MG63 (cell line): ENCODE measurements around the gene TRERF1. TPM values are rescaled to one million over a fixed set of nuclear protein-coding genes. Genes with fewer than 3 reads are reported as not detected.

ENCODE experiments used
- DNase-seq: peaks from one replicate; pipeline ENCODE4 v3.0.0-alpha.2; 2020
- H3K27me3 ChIP-seq: fragments of 250-450 bp; sonication (Bioruptor Pico); 2 replicates; pipeline ENCODE4 v1.5.1; 2020; ENCODE audit warnings: mild to moderate bottlenecking, moderate library complexity
- H3K36me3 ChIP-seq: fragments of 250-450 bp; sonication (Bioruptor Pico); 2 replicates; pipeline ENCODE4 v1.5.1; 2020; ENCODE audit warnings: mild to moderate bottlenecking, moderate library complexity
- H3K4me3 ChIP-seq: fragments of 250-450 bp; sonication (Bioruptor Pico); 2 replicates; pipeline ENCODE4 v1.5.1; 2020; ENCODE audit warnings: mild to moderate bottlenecking, moderate library complexity
- H3K9me3 ChIP-seq: fragments of 250-450 bp; sonication (Bioruptor Pico); 2 replicates; pipeline ENCODE4 v1.5.1; 2020; ENCODE audit warnings: mild to moderate bottlenecking, moderate library complexity
- total RNA-seq: library from RNA; depleted of rRNA; stranded (reverse); fragments of >200 nt; shearing (Covaris generic); gene quantifications from 2 replicates; pipeline ENCODE4 v1.2.3, GENCODE V29; 2014; ENCODE audit warnings: low replicate concordance; rRNA removed

TRERF1 gene
- total RNA-seq, 1 experiment from 2014 or later: 2.1 TPM

GRCh38 chr6:42179945-42180313 lies 271.8 kb downstream of the TRERF1 start:
- DNase-seq: no peak
- no peaks in the 10 kb centered on the region for H3K27me3 ChIP-seq
- H3K4me3 ChIP-seq: no peak overlapping the region
- H3K9me3 ChIP-seq: no peaks in the 10 kb centered on the region
- no peaks in the 10 kb centered on the region for H3K36me3 ChIP-seq

GRCh38 chr6:42179261-42179944 lies 272.3 kb downstream of the TRERF1 start:
- DNase-seq: no peak
- no peaks in the 10 kb centered on the region for H3K27me3 ChIP-seq

DNA sequence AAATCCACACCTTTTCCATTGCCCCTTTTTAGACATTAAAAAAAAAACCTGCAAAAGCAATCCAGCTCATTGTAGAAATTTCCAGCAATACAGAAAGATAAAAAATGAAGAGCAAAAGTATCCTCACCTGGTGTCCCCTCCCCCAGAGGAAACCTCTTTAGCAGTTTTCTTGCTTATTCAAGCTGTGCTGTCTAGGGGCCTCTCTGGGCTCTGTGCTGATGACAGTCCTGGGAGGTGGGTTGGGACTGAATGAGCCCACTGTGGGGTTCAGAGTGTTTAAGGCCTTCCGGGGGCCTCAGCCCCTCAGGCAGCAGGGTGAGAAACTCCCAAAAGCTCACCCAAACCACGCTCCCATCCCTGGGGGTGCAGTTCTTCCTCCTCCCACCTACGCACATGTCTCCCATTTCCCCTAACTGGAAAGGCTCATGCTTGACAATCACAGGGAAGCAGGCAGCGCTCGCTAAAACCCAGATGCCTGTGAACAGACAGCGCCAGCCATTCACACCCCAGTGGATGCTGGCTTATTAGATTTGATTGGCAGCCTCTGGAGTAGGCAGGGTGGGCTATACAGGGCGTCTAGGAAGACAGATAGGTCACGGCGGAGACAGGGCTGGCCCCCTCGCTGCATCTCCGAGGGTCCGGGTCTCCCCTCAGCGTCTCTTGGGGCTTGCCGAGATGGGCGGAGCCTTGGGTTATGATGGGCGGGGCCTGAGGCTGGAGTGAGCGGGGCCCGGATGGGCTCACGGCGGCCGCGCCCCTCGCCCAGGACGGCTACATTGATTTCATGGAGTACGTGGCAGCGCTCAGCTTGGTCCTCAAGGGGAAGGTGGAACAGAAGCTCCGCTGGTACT lies 274.0 kb downstream of the TRERF1 start:
- Histone ChIP-seq H3K27me3 (no peaks in the 10 kb centered on the region), H3K4me3 (no peak overlapping the region), H3K36me3 (no peaks in the 10 kb centered on the region), H3K9me3 (no peaks in the 10 kb centered on the region)
- DNase-seq: no peak

More at GRCh38 chr6:42179261-42179944, 272.3 kb downstream of the TRERF1 start:
- Histone ChIP-seq H3K36me3 (no peaks in the 10 kb centered on the region), H3K4me3 (no peak overlapping the region), H3K9me3 (no peaks in the 10 kb centered on the region)

GRCh38 chr6:42176981-42177380 lies 274.7 kb downstream of the TRERF1 start:
- no peak for DNase-seq
- H3K9me3 ChIP-seq: no peaks in the 10 kb centered on the region
- no peaks in the 10 kb centered on the region for H3K27me3 ChIP-seq
- H3K4me3 ChIP-seq: no peak overlapping the region
- H3K36me3 ChIP-seq: no peaks in the 10 kb centered on the region

DNA sequence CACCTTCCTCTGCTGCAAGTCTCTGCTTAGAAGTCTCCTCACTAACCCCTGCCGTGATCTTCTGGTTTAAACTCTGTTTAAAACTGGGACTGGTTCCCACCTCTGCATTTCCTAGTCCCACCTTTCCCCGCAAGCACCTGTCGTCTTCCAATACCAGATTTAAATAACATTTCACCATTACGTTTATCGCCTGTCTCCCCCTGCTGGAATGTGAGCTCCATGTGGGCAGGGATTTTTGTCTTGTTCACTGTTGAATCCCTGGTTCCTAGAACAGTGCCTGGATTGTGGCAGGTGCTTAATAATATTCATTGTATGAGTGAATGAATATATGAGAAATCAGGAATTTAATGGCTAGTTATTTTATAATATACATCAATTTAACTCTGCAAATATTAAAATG lies 275.9 kb downstream of the TRERF1 start:
- H3K4me3 ChIP-seq: no peak overlapping the region
- H3K36me3 ChIP-seq: no peaks in the 10 kb centered on the region
- H3K9me3 ChIP-seq: no peaks in the 10 kb centered on the region
- no peaks in the 10 kb centered on the region for H3K27me3 ChIP-seq
- DNase-seq: no peak

Other genes starting within 250 kb of the TRERF1 start
- 61.9 and 65.5 TPM in 2 replicates for gene MRPS10, start 234.1 kb downstream of the TRERF1 start, total RNA-seq
- gene UBR2, start 112.1 kb upstream of the TRERF1 start, total RNA-seq: 8.8 and 13.9 TPM in 2 replicates